H1 (cell line): ENCODE data around the gene GHRHR. TPM values are rescaled to one million over a fixed set of nuclear protein-coding genes. Genes with fewer than 3 reads are reported as not detected.

Source experiments
- CTCF ChIA-PET: fragments of 300-600 bp; sonication (Branson Sonifier 250); formaldehyde crosslinking; loops from one replicate; lab custom pipeline; 2021; ENCODE audit not compliant: partially characterized antibody; lab: Charles Lee
- POLR2A ChIA-PET: fragments of 300-600 bp; sonication (Branson Sonifier 250); formaldehyde crosslinking; loops from one replicate; lab custom pipeline; 2021; ENCODE audit warnings: inconsistent platforms; ENCODE audit not compliant: partially characterized antibody; lab: Charles Lee
- DNase-seq, 2 experiments: peaks; one replicate each; pipeline versions ENCODE4 v3.0.0 to v3.0.0-alpha.2; 2010 to 2022; ENCODE audit warnings: low spot score in 2 of 2, low read depth in 1 of 2, mixed read lengths in 1 of 2
- FAIRE-seq: peaks from 2 replicates; lab custom pipeline; 2011; peaks lifted over from hg19 to GRCh38; lab: Jason Lieb, UNC
- H2AFZ ChIP-seq: 2 replicates; pipeline ENCODE4 v1.8.1; 2012; ENCODE audit warnings: low read length, inconsistent platforms
- H2AK5ac ChIP-seq: 2 replicates; pipeline ENCODE4 v1.6.1; 2013; ENCODE audit warnings: low read depth, low read length
- H2BK120ac ChIP-seq: replicated peaks from 2 replicates; pipeline ENCODE3; 2013; ENCODE audit warnings: low read depth, low read length, inconsistent platforms
- H2BK12ac ChIP-seq: 2 replicates; pipeline ENCODE4 v1.6.1; 2013; ENCODE audit warnings: low read depth, low read length
- H2BK15ac ChIP-seq: 2 replicates; pipeline ENCODE4 v1.6.1; 2013; ENCODE audit warnings: low read length
- H2BK20ac ChIP-seq: 2 replicates; pipeline ENCODE4 v1.6.1; 2013; ENCODE audit warnings: low read length
- H2BK5ac ChIP-seq: 2 replicates; pipeline ENCODE4 v1.6.1; 2013; ENCODE audit warnings: low read depth, low read length
- H3K14ac ChIP-seq: 2 replicates; pipeline ENCODE4 v1.6.1; 2013; ENCODE audit warnings: inconsistent platforms; ENCODE audit not compliant: insufficient read length
- H3K18ac ChIP-seq: 2 replicates; pipeline ENCODE4 v1.6.1; 2013; ENCODE audit warnings: low read length; ENCODE audit errors: extremely low read depth
- H3K23ac ChIP-seq: 2 replicates; pipeline ENCODE4 v1.6.1; 2013; ENCODE audit warnings: inconsistent platforms; ENCODE audit not compliant: insufficient read length
- H3K23me2 ChIP-seq: 2 replicates; pipeline ENCODE4 v1.6.1; 2013; ENCODE audit warnings: low read depth, low read length
- H3K27ac ChIP-seq: 2 replicates; pipeline ENCODE4 v1.6.1; 2011; ENCODE audit warnings: low read depth, low read length, inconsistent platforms
- H3K27me3 ChIP-seq, 4 experiments: replicated peaks in 1 of 4; 1 replicate in 1 of 4; 2 replicates in 3 of 4; pipeline versions ENCODE4 v1.6.1 to v1.8.1; 2011 to 2013; ENCODE audit warnings: low read length in 3 of 4, mild to moderate bottlenecking in 3 of 4, inconsistent platforms in 2 of 4, mixed read lengths in 2 of 4, moderate library complexity in 1 of 4; ENCODE audit not compliant: control insufficient read depth in 3 of 4, insufficient read depth in 3 of 4; ENCODE audit errors: extremely low read depth in 1 of 4
- H3K36me3 ChIP-seq, 4 experiments: 2 replicates each; pipeline versions ENCODE4 v1.6.1 to v1.8.1; 2011 to 2013; ENCODE audit warnings: mild to moderate bottlenecking in 4 of 4, low read length in 3 of 4, moderate library complexity in 2 of 4, control low read depth in 1 of 4, inconsistent platforms in 1 of 4; ENCODE audit not compliant: insufficient read depth in 4 of 4, control insufficient read depth in 2 of 4
- H3K4ac ChIP-seq: replicated peaks from 2 replicates; pipeline ENCODE3; 2013; ENCODE audit warnings: low read length, low read depth, mixed read lengths, inconsistent platforms; ENCODE audit not compliant: insufficient read length
- H3K4me1 ChIP-seq, 4 experiments: replicated peaks in 1 of 4; 1 replicate in 1 of 4; 2 replicates in 3 of 4; pipeline versions ENCODE4 v1.6.1 to v1.8.1; 2011 to 2013; ENCODE audit warnings: low read length in 3 of 4, inconsistent platforms in 2 of 4, mixed read lengths in 1 of 4; ENCODE audit not compliant: insufficient read depth in 4 of 4, control insufficient read depth in 3 of 4
- H3K4me2 ChIP-seq, 2 experiments: 2 replicates each; pipeline versions ENCODE4 v1.6.1 to v1.8.1; 2011 to 2013; ENCODE audit warnings: low read depth in 2 of 2, low read length in 2 of 2, control low read depth in 1 of 2, inconsistent platforms in 1 of 2, mild to moderate bottlenecking in 1 of 2; ENCODE audit not compliant: insufficient read depth in 1 of 2
- H3K4me3 ChIP-seq, 4 experiments: fragments of 200-600, 300-600 bp in 1 of 4; sonication (generic), shearing (Covaris generic), sonication (Bioruptor Twin) in 1 of 4; 2 replicates each; pipeline versions ENCODE4 v1.5.1 to v1.8.1; 2011 to 2016; ENCODE audit warnings: low read length in 4 of 4, low read depth in 3 of 4, control low read depth in 2 of 4, inconsistent platforms in 2 of 4, mild to moderate bottlenecking in 2 of 4, mixed read lengths in 1 of 4, moderate library complexity in 1 of 4; ENCODE audit not compliant: insufficient read depth in 2 of 4; ENCODE audit errors: extremely low read depth in 1 of 4
- H3K56ac ChIP-seq: replicated peaks from 2 replicates; pipeline ENCODE3; 2013; ENCODE audit warnings: low read depth, mild to moderate bottlenecking, mixed read lengths, low read length, inconsistent platforms; ENCODE audit not compliant: insufficient read length
- H3K79me1 ChIP-seq: 2 replicates; pipeline ENCODE4 v1.6.1; 2013; ENCODE audit warnings: low read depth, low read length, control low read depth
- H3K79me2 ChIP-seq, 2 experiments: 2 replicates each; pipeline versions ENCODE4 v1.6.1 to v1.8.1; 2012 to 2013; ENCODE audit warnings: low read length in 2 of 2, mild to moderate bottlenecking in 2 of 2, inconsistent platforms in 1 of 2; ENCODE audit not compliant: insufficient read depth in 2 of 2, control insufficient read depth in 1 of 2
- H3K9ac ChIP-seq, 4 experiments: replicated peaks in 1 of 4; 1 replicate in 1 of 4; 2 replicates in 3 of 4; pipeline versions ENCODE4 v1.6.1 to v1.8.1; 2011 to 2013; ENCODE audit warnings: low read depth in 3 of 4, low read length in 3 of 4, control low read depth in 2 of 4, mild to moderate bottlenecking in 2 of 4, moderate library complexity in 2 of 4, inconsistent platforms in 1 of 4; ENCODE audit errors: extremely low read depth in 1 of 4
- H3K9me3 ChIP-seq, 2 experiments: 2 replicates each; pipeline versions ENCODE4 v1.6.1 to v1.8.1; 2012 to 2013; ENCODE audit warnings: mild to moderate bottlenecking in 2 of 2, moderate library complexity in 2 of 2, control low read depth in 1 of 2, inconsistent platforms in 1 of 2, low read depth in 1 of 2, low read length in 1 of 2, mixed read lengths in 1 of 2; ENCODE audit not compliant: insufficient read depth in 2 of 2
- H4K20me1 ChIP-seq, 2 experiments: replicated peaks in 1 of 2; 2 replicates each; pipeline versions ENCODE3 to v1.8.1; 2011 to 2013; ENCODE audit warnings: inconsistent platforms in 2 of 2, low read length in 2 of 2, mild to moderate bottlenecking in 1 of 2; ENCODE audit not compliant: insufficient read depth in 2 of 2, control insufficient read depth in 1 of 2
- H4K5ac ChIP-seq: 2 replicates; pipeline ENCODE4 v1.6.1; 2013; ENCODE audit warnings: low read length, low read depth, mixed read lengths, inconsistent platforms; ENCODE audit not compliant: insufficient read length
- H4K8ac ChIP-seq: 2 replicates; pipeline ENCODE4 v1.8.0; 2013; ENCODE audit warnings: mild to moderate bottlenecking, moderate library complexity, low read length, inconsistent platforms; ENCODE audit not compliant: insufficient read depth; ENCODE audit errors: extremely low read depth
- H4K91ac ChIP-seq: replicated peaks from 2 replicates; pipeline ENCODE3; 2013; ENCODE audit warnings: low read length, mixed read lengths, inconsistent platforms; ENCODE audit not compliant: insufficient read length
- CTBP2 ChIP-seq: IDR thresholded peaks from 2 replicates; pipeline ENCODE4 v1.7.0; 2011; ENCODE audit warnings: borderline replicate concordance, mild to moderate bottlenecking, moderate library complexity, mixed read lengths, low read length; ENCODE audit not compliant: insufficient read depth, insufficient read length
- JUN ChIP-seq: IDR thresholded peaks from 2 replicates; pipeline ENCODE4 v1.6.1; 2011; ENCODE audit warnings: low read depth, mild to moderate bottlenecking, improper control_type of control experiment, low read length
- WGBS, 2 experiments: shearing (Covaris generic) in 1 of 2; methylation state at CpG; one replicate each; pipeline versions ENCODE4 v1.1.6 to v1.1.7; 2013 to 2015; ENCODE audit warnings: low lambda C conversion rate in 2 of 2, mixed read lengths in 2 of 2, inconsistent platforms in 1 of 2, low coverage in 1 of 2, missing lambda C conversion rate in 1 of 2; ENCODE audit not compliant: insufficient replicate concordance in 2 of 2, insufficient coverage in 1 of 2, insufficient read length in 1 of 2; ENCODE audit errors: extremely low coverage in 1 of 2, missing lambda C conversion rate in 1 of 2; 5-methylcytosine and 5-hydroxymethylcytosine counted together
- polyA plus RNA-seq, 7 experiments: library from polyadenylated mRNA; depleted of rRNA in 3 of 7; stranded (reverse) in 5 of 7; unstranded in 2 of 7; fragments of >200 nt in 5 of 7; fragments of 200-250 nt in 2 of 7; gene quantifications; 1 replicate in 5 of 7; 2 replicates in 1 of 7; 4 replicates in 1 of 7; pipeline versions ENCODE4 v1.2.1 to v1.2.3, GENCODE V29; 2011 to 2013; ENCODE audit warnings: missing spikeins in 2 of 7, mixed read lengths in 2 of 7
- total RNA-seq: library from RNA; stranded (reverse); fragmentation: NEBNext Ultra II Directional; extraction: Animal tissue kit (Norgen Biotek cat#: 25700); gene quantifications from 2 replicates; pipeline ENCODE4 v1.2.1, GENCODE V29; 2021

The GHRHR gene
- total and polyA plus RNA-seq, 2 of the 8 experiments (the other 6 are each of a cell fraction or from before 2014, with no cell fraction given) = 0.60 to 6.5 TPM

DNA sequence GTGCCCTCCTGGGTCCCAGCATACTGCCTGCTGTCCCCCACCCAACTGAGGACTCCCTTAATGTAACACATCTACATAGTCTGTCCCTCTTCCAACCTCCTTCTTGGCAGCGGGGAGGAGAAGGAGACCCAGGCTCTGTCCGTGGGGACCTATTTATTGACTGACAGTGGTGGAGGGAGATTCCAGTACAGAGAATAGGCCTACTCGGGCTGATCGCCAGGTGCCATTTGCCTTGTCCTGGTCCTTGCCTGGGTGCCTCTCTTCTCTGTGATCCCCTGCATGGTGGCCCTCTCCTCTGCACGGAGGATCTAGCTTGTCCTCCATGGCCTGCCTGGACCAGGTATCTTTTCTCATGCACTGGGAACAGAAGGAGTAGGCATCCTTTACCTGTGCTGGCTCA, 17.0 kb downstream of the GHRHR start:
- no peak overlapping the region for H3K4ac ChIP-seq
- no peaks in the 10 kb centered on the region for H3K9me3 ChIP-seq
- POLR2A ChIA-PET = no interaction called here
- no peaks in the 10 kb centered on the region for H4K20me1 ChIP-seq
- FAIRE-seq = no peak
- H3K27me3 ChIP-seq = no peaks in the 10 kb centered on the region; a peak in 2 of 7 replicates
- no peak overlapping the region for H3K27ac ChIP-seq
- no peak overlapping the region for H3K14ac ChIP-seq
- no peak overlapping the region for H3K18ac ChIP-seq
- H3K56ac ChIP-seq = no peak overlapping the region
- no peak overlapping the region for H2BK20ac ChIP-seq
- peaks cover 9% of the 10 kb centered on the region for H3K23me2 ChIP-seq
- H3K4me3 ChIP-seq = no peak overlapping the region
- no peak overlapping the region for H3K23ac ChIP-seq
- H2AFZ ChIP-seq = no peak overlapping the region
- no peaks in the 10 kb centered on the region for H3K36me3 ChIP-seq
- 85% methylated on average over 5 of the region's 5 CpGs; no CpG with 5 or more reads in 1 of the 2 experiments for WGBS, 2 experiments
- H3K79me1 ChIP-seq = no peaks in the 10 kb centered on the region; the same call in 1 of the 2 replicates
- H2BK15ac ChIP-seq = no peak overlapping the region
- H4K5ac ChIP-seq = no peak overlapping the region
- peaks cover 8 to 19% (median 9%) of the 10 kb centered on the region in 4 experiments; a peak in 6 of 7 replicates for H3K4me1 ChIP-seq
- H3K9ac ChIP-seq = no peak overlapping the region
- H2BK120ac ChIP-seq = no peak overlapping the region
- H4K8ac ChIP-seq = no peak overlapping the region
- no peaks in the 10 kb centered on the region for H3K79me2 ChIP-seq
- H2AK5ac ChIP-seq = no peak overlapping the region
- DNase-seq = no peak
- TF ChIP-seq CTBP2 = no peak
- no peak for TF ChIP-seq JUN
- TF ChIP-seq, all 59 proteins: peak for 0
- Histone ChIP-seq H4K91ac (no peak overlapping the region), H2BK5ac (no peak overlapping the region), H2BK12ac (no peak overlapping the region), H3K4me2 (no peak overlapping the region)
- CTCF ChIA-PET = interaction anchor here (0.7 to 26.1 kb wide), 12 partner anchors 12 to 867 kb away, joined by 3 to 517 read pairs (median 6); no protein-coding TSS in a partner anchor
